Astrocyte of the spinal cord (primary cell): ENCODE results near the gene CAMTA1.

Experiments used
- DNase-seq: peaks from one replicate; pipeline ENCODE4 v3.0.0; 2011; ENCODE audit warnings: low read depth, low spot score
- H3K4me3 ChIP-seq: 2 replicates; pipeline ENCODE4 v1.5.1; 2011; ENCODE audit warnings: low read depth, mild to moderate bottlenecking, low read length, moderate library complexity
- in situ Hi-C: cut with HindIII; loops from 2 replicates; pipeline ENCODE4 v1.10.0; 2017; ENCODE audit warnings: low sequenced_read_pairs
- TF ChIP-seq, protein P1 (sequence below): IDR thresholded peaks from 2 replicates; pipeline ENCODE4 v1.5.1; 2012; ENCODE audit warnings: low read depth, mild to moderate bottlenecking, low read length, inconsistent platforms

The CAMTA1 gene

DNA sequence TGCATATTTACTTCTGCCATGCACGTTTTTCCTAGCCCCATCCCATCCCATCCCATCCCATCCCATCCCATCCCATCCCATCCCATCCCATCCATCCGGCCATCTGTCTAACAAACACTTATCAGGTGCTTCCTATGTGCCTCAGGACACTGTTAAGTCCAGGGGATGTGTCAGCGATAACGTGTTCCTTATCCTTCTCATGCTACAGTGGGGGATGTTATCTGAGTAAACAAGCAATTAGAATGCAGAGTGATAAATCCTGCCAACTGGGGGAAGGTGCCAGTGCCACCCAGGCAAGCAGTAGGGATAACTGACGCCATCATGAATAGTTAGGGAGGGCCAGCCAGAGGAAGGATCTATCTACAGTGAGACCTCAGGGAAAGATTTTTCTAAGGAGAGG, 304.2 kb downstream of the CAMTA1 start:
- in situ Hi-C loops: no loop called here
- no peak overlapping the region for H3K4me3 ChIP-seq
- no peak for DNase-seq
- TF ChIP-seq, protein P1, sequence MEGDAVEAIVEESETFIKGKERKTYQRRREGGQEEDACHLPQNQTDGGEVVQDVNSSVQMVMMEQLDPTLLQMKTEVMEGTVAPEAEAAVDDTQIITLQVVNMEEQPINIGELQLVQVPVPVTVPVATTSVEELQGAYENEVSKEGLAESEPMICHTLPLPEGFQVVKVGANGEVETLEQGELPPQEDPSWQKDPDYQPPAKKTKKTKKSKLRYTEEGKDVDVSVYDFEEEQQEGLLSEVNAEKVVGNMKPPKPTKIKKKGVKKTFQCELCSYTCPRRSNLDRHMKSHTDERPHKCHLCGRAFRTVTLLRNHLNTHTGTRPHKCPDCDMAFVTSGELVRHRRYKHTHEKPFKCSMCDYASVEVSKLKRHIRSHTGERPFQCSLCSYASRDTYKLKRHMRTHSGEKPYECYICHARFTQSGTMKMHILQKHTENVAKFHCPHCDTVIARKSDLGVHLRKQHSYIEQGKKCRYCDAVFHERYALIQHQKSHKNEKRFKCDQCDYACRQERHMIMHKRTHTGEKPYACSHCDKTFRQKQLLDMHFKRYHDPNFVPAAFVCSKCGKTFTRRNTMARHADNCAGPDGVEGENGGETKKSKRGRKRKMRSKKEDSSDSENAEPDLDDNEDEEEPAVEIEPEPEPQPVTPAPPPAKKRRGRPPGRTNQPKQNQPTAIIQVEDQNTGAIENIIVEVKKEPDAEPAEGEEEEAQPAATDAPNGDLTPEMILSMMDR: no peak

DNA sequence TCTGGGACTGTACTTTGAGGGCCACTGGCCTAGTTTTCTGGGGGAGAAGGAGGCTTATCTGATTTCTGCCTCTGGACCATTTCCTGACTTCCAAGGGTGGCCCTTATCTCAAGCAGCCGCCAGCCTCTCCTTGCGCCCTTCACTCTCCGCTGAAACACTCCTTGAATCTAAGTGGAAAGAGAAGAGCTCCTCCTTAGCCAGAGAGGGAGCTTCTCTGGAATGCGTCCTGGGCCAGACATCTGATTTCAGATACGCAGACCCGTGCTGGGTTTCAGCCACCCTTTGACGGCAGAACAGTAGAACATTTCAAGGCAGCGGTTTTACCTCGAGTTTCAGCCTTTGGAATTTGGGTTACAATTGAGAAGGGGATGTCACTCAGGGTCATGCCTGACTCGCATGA, 308.0 kb downstream of the CAMTA1 start:
- in situ Hi-C loops: no loop called here

DNA sequence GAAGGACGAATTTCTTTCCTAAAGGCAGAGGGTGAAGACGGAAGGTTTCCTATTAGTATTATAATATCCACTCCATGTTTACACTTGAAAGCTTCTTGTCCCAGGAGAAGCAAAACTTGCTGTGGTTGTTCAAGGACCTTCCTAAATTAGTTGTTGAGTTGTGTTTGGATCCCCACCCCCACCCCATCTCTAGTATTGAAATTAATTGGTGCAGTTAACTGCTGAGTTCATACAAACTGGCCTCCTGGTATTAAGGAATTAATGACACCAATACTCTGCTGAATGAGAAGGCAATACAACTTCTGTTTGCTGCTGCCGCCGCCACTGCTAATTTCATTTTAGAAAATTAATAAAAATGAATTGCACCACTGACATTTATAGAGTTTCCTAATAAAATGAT, 308.8 kb downstream of the CAMTA1 start:
- in situ Hi-C loops: no loop called here

More for the DNA sequence above, 308.0 kb downstream of the CAMTA1 start:
- no peak overlapping the region for H3K4me3 ChIP-seq
- TF ChIP-seq, protein P1: no peak
- no peak for DNase-seq

DNA sequence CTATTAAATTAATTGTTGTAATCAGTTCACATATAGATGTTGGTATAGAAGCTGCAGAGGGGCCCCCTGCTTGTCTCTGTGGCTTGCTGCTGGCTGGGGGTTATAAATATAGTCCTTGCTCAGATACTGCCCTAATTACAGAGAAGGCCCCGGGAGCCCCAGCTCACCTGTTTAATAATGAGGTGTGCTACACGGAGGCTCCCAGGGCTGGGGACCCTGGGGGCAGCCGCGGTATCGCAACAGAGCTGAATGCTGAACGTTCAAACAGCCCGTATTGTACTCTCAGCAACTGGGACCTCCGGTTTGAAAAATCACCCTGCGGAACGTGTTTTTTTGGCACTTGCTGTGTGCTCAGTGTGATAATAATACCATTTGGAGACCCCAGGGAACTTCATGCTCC, 309.3 kb downstream of the CAMTA1 start:
- TF ChIP-seq, protein P1: no peak
- no peak overlapping the region for H3K4me3 ChIP-seq
- in situ Hi-C loops: no loop called here
- no peak for DNase-seq

More for the DNA sequence above, 308.8 kb downstream of the CAMTA1 start:
- TF ChIP-seq, protein P1: no peak
- no peak for DNase-seq
- H3K4me3 ChIP-seq: no peak overlapping the region

DNA sequence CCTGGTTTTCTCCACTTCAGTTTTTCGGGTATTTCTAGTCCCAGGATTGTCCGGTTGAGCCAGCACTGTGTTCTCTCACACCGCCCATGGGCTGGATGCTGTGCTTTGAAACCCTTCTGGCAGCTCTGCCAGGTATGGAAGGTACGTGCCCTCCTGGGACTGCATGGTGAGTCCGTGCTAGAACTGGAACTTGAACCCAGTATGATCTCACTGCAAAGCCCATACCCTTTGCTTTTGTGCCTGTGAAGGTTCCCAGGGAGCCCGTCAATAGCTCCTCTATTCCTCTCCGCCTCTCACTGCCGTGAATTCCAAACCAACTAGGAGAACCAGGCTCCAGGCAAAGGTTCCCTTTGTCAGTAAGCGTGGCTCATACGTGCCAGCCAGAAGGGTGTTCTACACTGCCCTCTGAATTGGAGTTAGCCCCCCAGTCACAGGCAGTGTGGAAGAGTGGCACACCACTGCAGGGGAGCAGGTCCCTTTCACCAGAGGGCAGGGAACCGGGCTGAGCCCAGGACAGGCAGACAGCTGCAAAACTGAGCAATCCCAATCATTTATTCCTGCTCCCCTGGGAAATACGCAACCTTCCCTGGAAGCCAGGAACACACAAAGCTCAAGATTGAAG, 310.2 kb downstream of the CAMTA1 start:
- no peak overlapping the region for H3K4me3 ChIP-seq
- in situ Hi-C loops: no loop called here
- TF ChIP-seq, protein P1: no peak
- no peak for DNase-seq

DNA sequence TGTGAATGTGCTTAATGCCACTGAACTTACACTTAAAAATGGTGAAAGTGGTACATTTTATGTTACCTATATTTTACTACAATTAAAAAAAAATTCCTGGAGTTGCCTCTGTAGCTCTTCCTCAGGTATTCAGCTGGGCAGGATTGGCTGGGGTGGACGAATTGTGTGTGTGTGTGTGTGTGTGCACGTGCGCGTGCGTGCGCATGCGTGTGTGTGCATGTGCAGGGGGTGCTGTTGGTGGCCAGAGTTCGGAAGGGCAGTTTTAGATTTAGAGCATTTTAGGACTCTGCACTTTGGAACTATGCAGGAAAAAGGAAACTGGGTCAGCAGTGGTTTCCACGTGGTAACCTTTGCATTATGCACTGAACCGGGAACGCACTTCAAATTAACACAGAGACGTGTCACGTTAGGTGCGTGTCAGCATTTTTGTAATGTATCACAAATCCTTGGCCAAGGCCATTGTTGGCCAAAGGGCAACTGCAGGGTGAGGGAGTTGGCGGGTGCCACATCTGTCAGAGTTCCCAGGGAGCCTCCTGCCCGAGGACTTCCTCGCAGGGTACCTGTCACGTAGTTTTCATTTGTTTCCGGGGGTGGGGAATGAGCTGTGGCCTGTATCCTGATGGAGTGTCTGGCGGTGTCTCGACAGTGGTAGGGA, 312.8 kb downstream of the CAMTA1 start:
- H3K4me3 ChIP-seq: no peak overlapping the region
- no peak for DNase-seq
- TF ChIP-seq, protein P1: no peak
- in situ Hi-C loops: no loop called here
